NCI-H2227 (cell line): ENCODE measurements around the gene THSD8.
"Not testable (repeated sequence)": the region's sequence is repeated elsewhere in the genome, so short reads cannot be mapped to it uniquely, and the experiment has no call there.

Experiments
- DNase-seq: peaks from one replicate; lab custom pipeline; 2025; ENCODE audit not compliant: unreplicated experiment; lab: John Stamatoyannopoulos, UW

Gene THSD8

GRCh38 chr19:12792051-12792852, 9.6 kb upstream of the THSD8 start:
- peak; percentile 67 for DNase-seq

- DNase-seq: no peak
Measured at GRCh38 chr19:12792853-12793289, 9.0 kb upstream of the THSD8 start.

- DNase-seq: peak; percentile 91
Measured at GRCh38 chr19:12793290-12794195, 8.3 kb upstream of the THSD8 start.

- DNase-seq: no peak
Measured at GRCh38 chr19:12794196-12794941, 7.5 kb upstream of the THSD8 start.

- no peak for DNase-seq
Measured at GRCh38 chr19:12794971-12795381, 6.9 kb upstream of the THSD8 start.

GRCh38 chr19:12796146-12797071, 5.5 kb upstream of the THSD8 start:
- DNase-seq: peak; percentile 90

GRCh38 chr19:12797141-12797587, 4.7 kb upstream of the THSD8 start:
- no peak for DNase-seq

GRCh38 chr19:12797607-12798006, 4.3 kb upstream of the THSD8 start:
- DNase-seq: not testable (repeated sequence)

GRCh38 chr19:12799742-12800465, 2.0 kb upstream of the THSD8 start:
- no peak for DNase-seq

- no peak for DNase-seq
Measured at GRCh38 chr19:12800466-12800770, 1.5 kb upstream of the THSD8 start.

GRCh38 chr19:12800923-12801465, 875 bp upstream of the THSD8 start:
- DNase-seq: no peak

- no peak for DNase-seq
Measured at GRCh38 chr19:12802267-12803106, 618 bp downstream of the THSD8 start.

GRCh38 chr19:12804051-12804450, 2.2 kb downstream of the THSD8 start:
- DNase-seq: no peak

GRCh38 chr19:12806242-12807081, 4.6 kb downstream of the THSD8 start, which contains the start of gene RNASEH2A:
TSS of gene RNASEH2A (plus strand) at chr19:12806584. CDS start at chr19:12806674, 90 bp downstream.
- DNase-seq: peak; percentile 92

GRCh38 chr19:12815088-12815487, 13.2 kb downstream of the THSD8 start:
- DNase-seq: no peak

- DNase-seq: not testable (repeated sequence)
Measured at GRCh38 chr19:12817188-12817587, 15.3 kb downstream of the THSD8 start.

GRCh38 chr19:12817810-12818209, 15.9 kb downstream of the THSD8 start:
- DNase-seq: not testable (repeated sequence)
